ENCODE measurements around the gene PURA. TPM values are rescaled to one million over a fixed set of nuclear protein-coding genes. Genes with fewer than 3 reads are reported as not detected.
A peak's percentile ranks its signal among the peaks of the same experiment; 100 is the strongest.

The PURA gene
- total and polyA plus RNA-seq, 2 donors (not counting 3 experiments of a cell fraction or from before 2014, with no cell fraction given): 1.3 to 8.2 TPM

GRCh38 chr5:140169410-140169809 lies 55.5 kb downstream of the PURA start:
- Histone ChIP-seq H3K4me2 (ENCODE audit: insufficient read depth, low read length) (no peak overlapping the region), H3K27ac (ENCODE audit: insufficient read depth, low read depth, low read length) (no peak overlapping the region), H2AFZ (ENCODE audit: low read depth, low read length) (no peak overlapping the region), H3K4me3 (replicated peaks in 1 of 3; ENCODE audit: insufficient read depth in 1 of 3, low read depth in 1 of 3, low read length in 3 of 3) (no peak overlapping the region), H4K20me1 (replicated peaks; ENCODE audit: control insufficient read depth, extremely low read depth, insufficient read depth, low read length) (no peaks in the 10 kb centered on the region), H3K27me3 (ENCODE audit: control insufficient read depth in 2 of 2, insufficient read depth in 2 of 2, low read length in 2 of 2) (peaks cover 0 to 1% of the 10 kb centered on the region in 2 experiments), H3K79me2 (ENCODE audit: control insufficient read depth, insufficient read depth, low read length) (no peaks in the 10 kb centered on the region), H3K36me3 (ENCODE audit: control insufficient read depth in 2 of 2, extremely low read depth in 1 of 2, insufficient read depth in 2 of 2, low read length in 2 of 2) (no peaks in the 10 kb centered on the region), H3K9me3 (replicated peaks; ENCODE audit: control insufficient read depth, insufficient read depth, low read length) (no peaks in the 10 kb centered on the region), H3K9ac (replicated peaks; ENCODE audit: extremely low read depth, insufficient read depth, low read length) (no peak overlapping the region), H3K9me1 (replicated peaks; ENCODE audit: control insufficient read depth, extremely low read depth, insufficient read depth, low read length) (no peaks in the 10 kb centered on the region), H3K4me1 (ENCODE audit: control insufficient read depth, extremely low read depth, insufficient read depth, low read length) (peaks cover under 1% of the 10 kb centered on the region)
- CTCF ChIA-PET: interaction anchor here (1.0 to 2.2 kb wide), 22 partner anchors 8 to 382 kb away, joined by 3 to 31 read pairs (median 4); partner anchors contain the start of gene HBEGF
- intact Hi-C loops (cut with micrococcal nuclease): no loop called here
- POLR2A ChIA-PET: no interaction called here
- peak; percentile 12 for DNase-seq (ENCODE audit: low read depth, low spot score)
- dilution Hi-C loops (cut with MboI; ENCODE audit: extremely low pct_ligation_motif_present, low sequenced_read_pairs): no loop called here
- peak; percentile 66 for FAIRE-seq
- BruUV-seq (replicated peaks): no TSS peak
- no peak for TF ChIP-seq POLR2A (IDR thresholded peaks at IDR 0.05; ENCODE audit: low read depth, low read length)
- no peak for TF ChIP-seq POLR2AphosphoS5 (IDR thresholded peaks at IDR 0.05; ENCODE audit: insufficient read depth, low read depth, low read length)
- no peak for TF ChIP-seq GATA2 (IDR thresholded peaks at IDR 0.05; ENCODE audit: insufficient read depth, insufficient read length, low read depth, low read length)
- no peak for TF ChIP-seq EZH2 (IDR thresholded peaks at IDR 0.05; ENCODE audit: borderline replicate concordance, low read depth, low read length, severe bottlenecking)
- TF ChIP-seq CTCF (IDR thresholded peaks at IDR 0.05; ENCODE audit: extremely low read depth in 1 of 2, insufficient read depth in 1 of 2, low read depth in 1 of 2, low read length in 2 of 2): no peak
- no peak for TF ChIP-seq MYC (IDR thresholded peaks at IDR 0.05; ENCODE audit: low read depth, low read length)
- TF ChIP-seq FOS (IDR thresholded peaks at IDR 0.05; ENCODE audit: borderline replicate concordance, insufficient read depth, low read length): no peak
- TF ChIP-seq JUN (IDR thresholded peaks at IDR 0.05; ENCODE audit: borderline replicate concordance, insufficient read depth, insufficient read length, low read depth): no peak
- TF ChIP-seq MAX (IDR thresholded peaks at IDR 0.05; ENCODE audit: insufficient read depth, insufficient read length): no peak
